GM13977 (cell line): ENCODE results near the gene ULK4.

Experiments used
- DNase-seq: peaks from one replicate; pipeline ENCODE4 v3.0.0; 2012; ENCODE audit warnings: low spot score
- CTCF ChIP-seq: IDR thresholded peaks from 2 replicates; pipeline ENCODE4 v1.5.1; 2012; ENCODE audit warnings: mild to moderate bottlenecking, control low read depth; ENCODE audit not compliant: insufficient read depth; ENCODE audit errors: extremely low read depth, missing control alignments
- in situ Hi-C: fragments of 300-500 bp; cut with MboI; formaldehyde crosslinking; loops from one replicate; pipeline ENCODE4 v1.12.0; 2022; ENCODE audit warnings: low sequenced_read_pairs, low pct_unique_long_range_greater_than_20kb, mixed read lengths, inconsistent platforms; ENCODE audit not compliant: unreplicated experiment

ULK4 gene

GRCh38 chr3:41963823-41964222 lies 1.9 kb upstream of the ULK4 start:
- no peak for DNase-seq
- in situ Hi-C loops = no loop called here
- TF ChIP-seq CTCF = no peak

GRCh38 chr3:41960826-41961750 lies 815 bp downstream of the ULK4 start:
- no peak for TF ChIP-seq CTCF
- peak; percentile 31 for DNase-seq
- in situ Hi-C loops = no loop called here

GRCh38 chr3:41956574-41956973 lies 5.3 kb downstream of the ULK4 start:
- in situ Hi-C loops = no loop called here
- TF ChIP-seq CTCF = no peak
- DNase-seq = no peak

GRCh38 chr3:41955192-41955591 lies 6.7 kb downstream of the ULK4 start:
- TF ChIP-seq CTCF = no peak
- in situ Hi-C loops = no loop called here
- DNase-seq = no peak

GRCh38 chr3:41943311-41943843 lies 18.5 kb downstream of the ULK4 start:
- in situ Hi-C loops = no loop called here
- no peak for DNase-seq
- no peak for TF ChIP-seq CTCF

- in situ Hi-C loops = no loop called here
Measured at GRCh38 chr3:41940393-41940792, 21.5 kb downstream of the ULK4 start.

More at GRCh38 chr3:41940393-41940792, 21.5 kb downstream of the ULK4 start:
- no peak for DNase-seq
- no peak for TF ChIP-seq CTCF
